Measurements from ENCODE around the gene PCIF1.
"Not testable (repeated sequence)": the region's sequence is repeated elsewhere in the genome, so short reads cannot be mapped to it uniquely, and the experiment has no call there.

Gene PCIF1

DNA sequence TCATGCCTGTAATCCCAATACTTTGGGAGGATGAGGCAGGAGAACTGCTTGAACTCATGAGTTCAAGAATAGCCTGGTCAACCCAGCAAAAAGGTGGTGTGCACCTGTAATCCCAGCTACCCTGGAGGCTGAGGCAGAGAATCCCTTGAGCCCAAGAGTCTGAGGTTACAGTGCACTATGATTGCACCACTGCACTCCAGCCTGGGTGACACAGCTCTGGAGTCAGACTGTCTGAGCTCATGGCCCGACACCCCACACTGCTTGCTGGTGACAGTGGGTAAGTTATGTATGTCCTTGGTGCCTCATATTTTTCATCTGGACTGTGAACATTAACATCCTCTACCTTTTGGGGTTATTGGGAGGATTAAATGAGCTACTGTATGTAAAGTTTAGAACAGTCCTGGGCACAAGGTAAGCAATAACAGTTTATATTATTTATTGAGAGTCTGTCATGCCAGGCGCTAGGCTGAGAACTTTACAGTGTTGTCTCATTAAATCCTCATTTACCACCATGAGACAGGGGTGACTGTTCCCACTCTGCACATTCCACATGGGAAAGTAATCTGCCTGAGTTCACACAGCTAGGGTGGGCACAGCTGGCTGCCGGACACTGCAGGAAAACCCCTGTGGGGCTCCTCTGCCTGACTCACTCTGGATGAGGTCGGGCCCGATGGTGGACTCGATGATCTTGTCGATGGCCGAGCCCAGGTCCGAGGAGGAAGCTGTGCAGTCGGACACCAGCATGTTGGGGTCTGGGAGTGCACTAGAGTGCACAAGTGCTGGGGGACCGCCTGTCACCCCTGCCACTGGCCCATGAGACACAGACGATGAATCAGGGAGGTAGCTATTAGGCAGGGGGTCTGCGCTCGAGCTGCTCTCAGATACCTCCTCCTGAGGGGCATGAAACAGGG lies 34.6 kb downstream of the PCIF1 start:
- DNase-seq, result no peak

DNA sequence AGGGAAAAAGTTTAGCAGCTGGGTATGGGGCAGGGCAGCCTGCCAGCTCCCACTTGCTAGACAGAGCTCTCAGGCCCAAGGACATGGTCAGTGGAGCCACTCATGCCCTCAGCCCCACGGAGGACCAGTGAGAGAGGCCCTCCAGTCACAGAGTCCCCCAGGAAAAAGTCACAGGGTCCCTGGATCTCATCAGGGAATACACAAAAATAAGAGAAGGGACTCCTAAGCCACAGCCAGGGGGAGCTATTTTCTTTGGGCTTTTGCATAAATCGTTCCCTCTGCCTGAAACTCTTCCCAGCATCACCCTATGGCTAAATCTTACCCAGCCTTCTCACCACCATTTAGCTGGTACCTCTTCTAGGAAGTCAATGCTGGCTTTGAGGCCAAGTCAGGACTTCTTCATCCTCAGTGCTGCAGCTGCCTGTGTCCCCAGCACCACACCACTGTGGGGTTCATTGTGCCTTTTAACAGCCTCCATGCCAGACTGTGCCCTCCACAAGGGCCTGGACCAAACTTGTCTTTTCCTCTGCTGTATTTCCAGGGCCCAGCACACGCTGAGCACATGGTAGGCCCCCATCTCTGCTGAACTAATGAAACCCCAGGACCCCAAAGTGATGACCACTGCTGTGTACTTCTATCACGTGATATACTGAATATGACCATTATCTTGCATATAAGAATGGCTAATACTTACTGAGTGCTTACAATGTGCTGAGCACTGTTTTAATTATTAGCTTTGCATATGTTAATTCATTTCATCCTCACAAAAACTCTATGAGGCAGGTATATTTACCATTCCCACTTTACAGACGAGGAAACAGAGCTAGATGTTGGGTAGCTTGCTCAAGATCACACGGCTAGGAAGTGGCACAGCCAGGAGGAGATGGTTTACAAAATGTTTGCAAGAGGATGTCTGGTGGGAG lies 35.5 kb downstream of the PCIF1 start:
- peak; percentile 33 for DNase-seq

DNA sequence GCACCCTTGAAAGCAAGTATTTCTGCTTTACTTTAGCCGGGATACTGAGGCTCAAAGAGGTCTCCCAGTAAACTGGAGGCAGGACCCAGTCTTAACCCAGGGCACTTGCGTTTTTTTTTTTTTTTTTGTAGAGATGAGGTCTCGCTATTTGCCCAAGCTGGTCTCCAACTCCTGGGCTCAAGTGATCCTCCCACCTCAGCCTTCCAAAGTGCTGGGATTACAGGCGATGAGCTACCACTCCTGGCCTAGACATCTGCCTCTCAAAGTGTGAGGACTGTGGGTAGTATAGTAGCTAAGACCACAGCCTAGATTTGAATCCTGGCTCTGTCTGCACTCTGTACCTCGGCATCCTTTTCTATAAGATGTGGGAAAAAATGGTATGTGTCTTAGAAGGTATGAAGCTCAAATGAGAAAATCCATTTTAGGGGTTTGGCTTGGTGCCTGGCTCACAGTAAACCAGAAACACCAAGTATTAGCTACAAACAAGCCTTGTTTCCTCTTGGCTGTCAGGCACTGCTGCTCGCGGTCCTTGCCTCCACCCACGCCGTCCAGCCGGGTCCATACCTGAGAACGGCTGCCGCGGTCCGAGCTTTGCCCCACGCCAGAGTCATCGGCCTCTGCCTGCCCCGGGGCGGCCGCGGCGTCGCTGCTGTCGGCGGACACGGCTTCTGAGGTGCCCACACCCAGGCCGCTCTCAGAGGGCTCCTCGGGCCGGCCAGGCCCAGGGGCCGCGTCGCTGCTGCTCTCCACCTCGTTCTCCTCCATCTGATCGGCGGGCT lies 36.4 kb downstream of the PCIF1 start:
- peak; percentile 25 for DNase-seq

GRCh38 chr20:45971425-45971674 lies 36.9 kb downstream of the PCIF1 start:
- DNase-seq, result no peak

GRCh38 chr20:45971675-45972499 lies 37.4 kb downstream of the PCIF1 start, which contains the start of gene ZNF335:
TSS of gene ZNF335 (minus strand) at chr20:45972203. CDS start at chr20:45971410, 793 bp downstream.
- peak; percentile 94 for DNase-seq

GRCh38 chr20:45972500-45973183 lies 38.2 kb downstream of the PCIF1 start:
- DNase-seq, result no peak

DNA sequence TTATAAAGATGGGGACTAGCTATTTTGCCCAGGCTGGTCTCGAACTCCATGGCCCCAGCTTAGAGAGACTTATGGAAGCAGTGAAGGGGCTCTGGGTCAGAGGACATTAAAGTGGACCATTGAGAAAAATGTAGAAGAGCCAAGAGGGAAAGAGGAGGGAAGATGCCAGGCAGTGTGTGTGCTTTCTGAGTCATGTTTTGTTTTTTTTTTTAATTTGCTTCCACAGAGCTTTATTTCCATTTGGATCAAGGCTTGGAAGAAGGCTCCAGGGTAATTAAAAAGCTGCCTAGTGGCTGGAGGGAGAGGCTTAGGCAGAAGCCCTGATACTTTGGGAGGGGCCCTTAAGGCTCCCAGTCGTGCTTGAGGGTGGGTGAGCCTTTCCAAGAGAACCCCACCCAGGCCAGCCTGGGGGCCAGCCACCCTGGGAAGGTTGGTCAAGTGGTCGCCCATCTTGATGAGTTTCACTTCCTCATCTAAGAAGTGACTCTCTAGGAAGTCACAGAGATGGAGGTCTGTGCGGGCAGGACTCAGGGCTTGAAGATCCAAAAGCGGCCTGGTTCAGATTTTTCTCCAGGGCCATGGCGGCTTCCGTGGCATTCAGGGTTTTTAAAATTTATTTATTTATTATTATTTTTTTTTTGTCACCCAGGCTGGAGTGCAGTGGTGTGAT lies 40.5 kb downstream of the PCIF1 start:
- DNase-seq, result no peak

- DNase-seq, result no peak
Measured at GRCh38 chr20:45975686-45976085, 41.2 kb downstream of the PCIF1 start.

- no peak for DNase-seq
Measured at GRCh38 chr20:45976086-45976485, 41.6 kb downstream of the PCIF1 start.

GRCh38 chr20:45981261-45981660 lies 46.8 kb downstream of the PCIF1 start:
- DNase-seq, result no peak

DNA sequence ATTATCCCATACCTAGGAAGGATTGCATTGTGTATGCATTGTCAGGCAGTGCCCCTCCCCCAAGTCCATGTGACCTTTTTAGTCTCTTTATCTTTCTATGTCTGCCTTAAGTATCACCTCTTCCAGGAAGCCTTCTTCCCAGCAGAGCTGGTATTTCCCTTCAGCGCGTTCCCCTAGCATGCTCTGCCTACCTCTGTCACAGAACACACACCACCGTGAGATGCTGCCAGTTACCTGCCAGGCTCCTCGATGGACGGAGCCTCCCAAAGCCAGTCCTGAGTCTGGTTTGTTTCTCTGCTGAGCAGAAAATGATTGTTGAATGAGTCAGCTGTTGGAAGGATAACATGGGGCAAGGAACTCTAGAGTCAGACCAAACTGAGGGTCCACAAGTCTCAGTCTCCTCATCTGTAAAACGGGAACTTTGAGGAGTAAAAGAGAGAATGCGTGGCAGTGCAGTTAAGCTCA lies 48.8 kb downstream of the PCIF1 start:
- no peak for DNase-seq

GRCh38 chr20:45985573-45985972 lies 51.1 kb downstream of the PCIF1 start:
- DNase-seq, result no peak

GRCh38 chr20:45987108-45987780 lies 52.8 kb downstream of the PCIF1 start:
- DNase-seq, result peak; percentile 82

DNA sequence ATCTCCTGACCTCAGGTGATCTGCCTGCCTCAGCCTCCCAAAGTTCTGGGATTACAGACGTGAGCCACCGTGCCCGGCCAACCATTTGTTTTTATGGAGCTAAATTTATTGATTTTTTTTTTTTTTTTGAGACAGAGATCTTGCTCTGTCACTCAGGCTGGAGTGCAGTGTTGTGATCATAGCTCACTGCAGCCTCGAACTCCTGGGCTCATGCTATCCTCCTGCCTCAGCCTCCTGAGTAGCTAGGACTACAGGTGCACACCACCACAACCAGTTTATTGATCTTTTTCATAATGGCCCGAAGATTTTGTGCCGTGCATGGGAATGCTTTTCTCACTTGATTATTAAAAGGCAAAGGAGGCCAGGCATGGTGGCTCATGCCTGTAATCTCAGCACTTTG lies 54.3 kb downstream of the PCIF1 start:
- not testable (repeated sequence) for DNase-seq

GRCh38 chr20:45991616-45992015 lies 57.1 kb downstream of the PCIF1 start:
- no peak for DNase-seq

GRCh38 chr20:45993197-45993951 lies 58.9 kb downstream of the PCIF1 start:
- DNase-seq, result no peak

- no peak for DNase-seq
Measured at GRCh38 chr20:45994761-45995493, 60.4 kb downstream of the PCIF1 start.

GRCh38 chr20:45995495-45996097 lies 61.1 kb downstream of the PCIF1 start:
- DNase-seq, result not testable (repeated sequence)
